NCI-H2107 treated with DMSO at 0.1 percent for 48 hours (cell line): ENCODE results near the gene PLEKHA8.

Source experiments
- DNase-seq: peaks from one replicate; lab custom pipeline; 2025; ENCODE audit not compliant: unreplicated experiment; lab: John Stamatoyannopoulos, UW

PLEKHA8 gene

DNA sequence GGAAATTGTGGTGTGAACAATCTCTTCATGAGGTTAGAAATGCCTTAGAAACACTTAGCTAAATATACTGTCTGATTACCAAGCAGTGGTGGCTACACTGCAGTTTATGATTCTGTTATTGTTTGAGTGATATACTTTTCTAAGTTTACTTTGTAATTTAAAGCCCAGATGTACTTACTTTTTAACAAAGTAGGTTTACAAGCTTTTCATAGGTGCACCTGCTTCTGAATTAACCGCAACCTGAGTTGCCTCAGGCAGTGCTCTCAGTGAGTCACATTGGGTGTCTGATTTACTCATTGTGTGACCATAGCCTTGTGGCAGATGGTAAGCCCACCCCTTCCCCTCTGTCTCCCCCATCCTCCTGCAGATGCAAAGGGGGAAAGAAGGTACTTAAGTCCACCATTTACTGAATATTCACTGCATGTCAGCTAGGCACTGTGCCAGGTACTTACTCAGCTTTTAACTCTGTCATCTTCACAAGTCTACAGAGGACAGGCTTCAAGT lies 115.6 kb downstream of the PLEKHA8 start:
- peak; percentile 100 for DNase-seq

- DNase-seq = peak; percentile 86
Observed at GRCh38 chr7:30144657-30145306, 116.6 kb downstream of the PLEKHA8 start.

DNA sequence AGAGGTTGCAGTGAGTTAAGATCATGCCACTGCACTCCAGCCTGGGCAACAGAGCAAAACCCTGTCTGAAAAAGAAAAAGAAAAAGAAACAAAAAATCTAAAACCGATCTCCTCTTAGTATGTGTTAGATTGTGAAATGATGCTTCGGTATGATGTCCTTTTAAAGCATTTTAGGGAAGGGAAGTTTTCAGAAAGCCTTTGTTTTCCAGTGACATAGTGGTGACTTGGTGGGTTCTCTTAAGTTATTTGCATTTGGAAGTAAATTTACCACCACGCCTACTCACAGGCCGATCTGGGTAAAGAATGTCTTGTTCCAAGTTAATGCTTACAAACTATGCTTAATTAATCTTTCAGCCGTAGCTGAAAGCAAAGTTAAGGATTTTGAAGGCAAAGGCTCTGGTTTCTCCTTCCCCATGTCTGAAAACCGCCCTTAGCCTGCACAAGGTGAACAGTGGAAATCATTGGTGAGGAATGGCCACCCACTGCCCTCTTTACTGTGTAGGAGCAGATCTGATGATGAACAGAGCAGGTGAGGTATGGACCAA lies 117.3 kb downstream of the PLEKHA8 start:
- DNase-seq = no peak

DNA sequence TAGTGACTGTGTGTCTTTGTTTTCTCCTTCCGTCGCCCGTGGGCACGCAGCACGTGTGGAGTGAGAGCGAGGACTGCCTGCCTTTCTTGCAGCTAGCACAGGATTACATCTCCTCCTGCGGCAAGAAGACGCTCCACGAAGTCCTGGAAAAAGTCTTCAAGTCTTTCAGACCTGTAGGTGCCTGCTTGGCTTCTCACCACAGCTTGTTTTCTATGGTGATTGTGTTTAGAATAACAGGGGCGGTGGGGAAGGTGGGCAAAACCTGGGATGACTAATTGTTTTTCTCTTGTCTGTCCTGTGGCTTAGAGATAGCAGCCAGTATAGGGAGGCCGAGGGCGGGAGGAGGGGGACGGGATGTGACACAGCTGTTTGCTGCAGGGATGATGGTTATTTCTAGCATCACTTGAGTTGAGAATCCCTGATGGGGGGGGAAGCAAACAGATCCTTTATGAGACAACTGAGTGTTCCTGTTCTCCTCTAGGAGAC lies 118.0 kb downstream of the PLEKHA8 start:
- peak; percentile 75 for DNase-seq

- peak; percentile 47 for DNase-seq
Observed at GRCh38 chr7:30147223-30147622, 119.0 kb downstream of the PLEKHA8 start.

DNA sequence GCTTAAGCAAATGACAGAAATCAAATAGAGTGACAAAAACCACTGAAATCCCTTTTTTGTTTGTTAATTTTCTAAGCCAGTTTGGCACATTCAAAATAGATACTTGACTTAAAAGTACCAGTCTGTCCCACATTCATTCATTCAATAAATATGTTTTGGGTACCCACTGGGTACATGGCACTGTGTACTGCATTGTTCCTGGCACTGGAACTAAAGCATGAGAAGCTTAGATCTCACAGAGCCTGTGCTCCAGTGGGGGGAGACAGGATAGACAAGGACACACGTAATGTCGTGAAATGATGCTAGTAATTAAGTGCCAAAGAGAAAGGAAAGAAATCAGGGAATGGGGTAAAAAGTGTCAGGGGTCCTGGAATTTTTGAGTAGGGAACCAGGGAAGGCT lies 119.6 kb downstream of the PLEKHA8 start:
- no peak for DNase-seq

DNA sequence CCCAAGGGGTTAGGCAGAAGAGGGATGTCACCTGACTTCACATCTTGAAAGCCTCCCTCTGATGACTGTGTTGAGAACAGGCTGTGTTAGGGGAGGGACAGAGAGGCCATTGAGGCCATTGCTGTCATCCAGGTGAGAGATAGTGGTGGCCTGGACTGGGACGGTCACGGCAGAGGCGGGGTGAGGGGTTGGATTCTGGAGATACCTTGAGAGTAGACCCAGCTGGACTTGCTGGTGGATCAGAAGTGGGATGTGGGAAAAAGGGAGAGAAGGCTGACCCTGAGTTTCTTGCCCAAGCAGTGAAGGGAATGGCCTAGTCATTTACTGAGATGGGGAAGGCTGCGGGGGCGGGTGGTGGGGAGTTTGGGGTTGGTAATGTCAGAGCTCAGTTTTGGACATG lies 120.2 kb downstream of the PLEKHA8 start:
- DNase-seq = no peak

DNA sequence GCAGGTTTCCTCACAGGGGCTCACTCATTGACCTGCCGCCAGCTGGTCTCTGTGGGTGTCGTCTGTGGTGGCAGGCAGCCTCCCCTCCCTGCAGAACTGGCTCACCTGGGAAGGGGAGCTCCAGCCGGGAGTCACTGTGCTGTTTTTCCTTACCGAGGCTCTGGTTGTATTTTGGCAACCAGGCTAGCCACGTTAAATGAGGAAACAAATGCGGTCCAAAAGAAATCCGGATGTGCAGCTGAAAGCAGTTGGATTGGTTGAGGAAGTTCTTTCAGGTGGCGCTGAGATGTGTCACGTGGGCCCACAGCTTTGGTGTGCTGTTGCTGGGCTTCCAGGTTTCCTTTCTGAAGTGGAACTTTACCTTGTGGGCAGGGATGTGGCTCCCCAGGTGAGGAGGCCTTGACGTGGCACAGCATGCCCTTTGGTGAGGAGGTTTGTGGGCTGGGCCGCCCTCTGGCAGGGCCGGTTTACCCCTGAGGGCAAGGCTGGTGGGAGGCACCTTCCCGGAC lies 120.8 kb downstream of the PLEKHA8 start:
- peak; percentile 97 for DNase-seq

DNA sequence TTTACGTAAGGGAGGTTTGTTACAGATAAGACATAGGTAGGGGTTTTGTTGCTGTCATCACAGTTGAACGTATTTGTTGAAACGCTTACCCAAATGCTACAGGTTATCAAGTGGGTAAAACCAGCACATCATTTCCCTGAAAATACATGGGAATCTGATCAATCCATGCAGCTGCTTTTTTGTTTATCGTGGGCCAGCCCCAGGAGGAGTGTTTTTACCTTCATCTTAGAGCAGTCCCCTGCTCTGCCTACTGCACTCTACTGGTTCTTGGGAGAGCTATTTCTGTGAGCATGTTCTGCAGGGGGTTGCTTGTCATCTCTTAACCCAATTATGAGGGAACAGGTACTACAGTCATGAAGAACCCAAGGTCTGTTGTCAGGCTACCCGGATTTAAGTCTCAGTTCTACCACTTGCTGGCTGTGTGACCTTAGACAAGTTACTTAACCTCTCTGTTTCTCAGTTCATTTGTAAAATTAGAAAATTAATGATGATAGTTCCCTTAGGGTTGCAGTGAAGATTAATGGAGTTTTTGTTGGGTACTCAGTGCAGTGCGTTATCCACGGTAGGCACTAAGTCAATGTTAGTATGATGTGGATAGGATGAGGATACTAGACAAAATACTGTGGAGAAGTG lies 121.5 kb downstream of the PLEKHA8 start:
- no peak for DNase-seq

GRCh38 chr7:30150711-30151110 lies 122.5 kb downstream of the PLEKHA8 start:
- DNase-seq = no peak

DNA sequence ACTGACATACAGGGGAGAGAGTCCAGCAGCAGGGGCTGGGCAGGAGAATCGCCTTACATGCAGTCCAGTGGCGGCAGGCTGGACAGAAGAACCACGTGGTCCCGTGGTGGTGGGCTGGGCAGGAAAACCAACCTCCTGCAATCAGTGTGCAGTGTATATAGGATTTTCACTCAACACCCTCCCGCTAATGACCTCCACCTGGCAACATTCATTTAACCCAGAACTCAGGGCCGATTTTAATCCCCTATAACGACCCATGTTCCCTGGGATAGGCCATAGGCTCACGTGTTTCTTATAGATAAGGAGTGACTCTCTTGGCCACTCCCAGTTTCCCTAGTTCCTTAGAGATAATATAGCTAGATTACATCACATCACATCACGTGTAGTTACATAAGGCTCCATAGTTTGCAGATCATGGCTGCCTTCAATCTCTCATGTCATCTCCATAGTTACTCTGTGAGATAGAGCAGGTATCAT lies 125.9 kb downstream of the PLEKHA8 start:
- DNase-seq = no peak

- peak; percentile 56 for DNase-seq
Observed at GRCh38 chr7:30155481-30155880, 127.3 kb downstream of the PLEKHA8 start.

- DNase-seq = peak; percentile 72
Observed at GRCh38 chr7:30157204-30157603, 129.0 kb downstream of the PLEKHA8 start.

- peak; percentile 85 for DNase-seq
Observed at GRCh38 chr7:30159163-30159562, 131.0 kb downstream of the PLEKHA8 start.

DNA sequence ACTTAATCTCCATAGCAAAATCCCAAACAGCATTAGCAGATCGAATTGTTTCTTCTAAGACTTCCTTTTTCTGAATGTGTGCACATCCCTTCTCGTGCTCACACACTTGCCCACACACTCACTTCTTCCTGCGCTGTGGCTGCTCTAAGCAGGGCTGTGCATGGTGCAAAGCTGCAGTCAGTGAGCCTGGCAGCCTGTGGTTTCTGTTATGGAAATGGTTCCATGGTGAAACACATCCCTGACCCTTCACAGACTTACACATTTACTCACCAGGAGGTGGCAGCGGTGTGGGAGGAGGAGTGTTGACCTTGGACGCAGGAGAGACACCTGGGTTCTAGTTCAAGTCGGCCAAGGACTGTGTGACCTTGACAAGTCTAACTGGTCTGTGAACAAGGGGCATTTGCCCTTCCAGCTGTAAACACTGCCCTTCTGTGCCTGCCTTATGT lies 131.5 kb downstream of the PLEKHA8 start:
- DNase-seq = peak; percentile 63

GRCh38 chr7:30160329-30160728 lies 132.1 kb downstream of the PLEKHA8 start:
- no peak for DNase-seq

DNA sequence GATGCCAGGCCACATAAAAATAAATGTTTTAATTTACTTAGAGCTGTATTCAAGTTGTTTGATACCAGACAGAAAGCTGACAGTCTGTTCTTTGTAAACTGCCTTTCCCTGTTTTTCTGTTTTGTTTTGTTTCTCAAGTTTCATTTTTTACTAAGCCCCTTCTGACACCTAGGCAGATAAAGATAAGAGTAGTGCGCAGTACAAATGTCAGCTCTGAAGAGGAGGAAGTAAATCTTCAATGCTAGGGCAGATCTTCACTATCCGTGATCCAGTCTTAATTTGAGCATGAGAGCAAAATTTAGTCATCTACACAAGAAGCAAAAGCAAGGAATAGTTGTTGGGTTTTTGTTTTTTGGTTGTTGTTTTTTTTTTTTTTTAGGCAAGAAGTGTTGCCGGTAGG lies 133.9 kb downstream of the PLEKHA8 start:
- DNase-seq = peak; percentile 84

- DNase-seq = peak; percentile 99
Observed at GRCh38 chr7:30162622-30163124, 134.5 kb downstream of the PLEKHA8 start.

GRCh38 chr7:30163231-30163894 lies 135.2 kb downstream of the PLEKHA8 start:
- DNase-seq = peak; percentile 95

- peak; percentile 73 for DNase-seq
Observed at GRCh38 chr7:30164567-30164966, 136.4 kb downstream of the PLEKHA8 start.

DNA sequence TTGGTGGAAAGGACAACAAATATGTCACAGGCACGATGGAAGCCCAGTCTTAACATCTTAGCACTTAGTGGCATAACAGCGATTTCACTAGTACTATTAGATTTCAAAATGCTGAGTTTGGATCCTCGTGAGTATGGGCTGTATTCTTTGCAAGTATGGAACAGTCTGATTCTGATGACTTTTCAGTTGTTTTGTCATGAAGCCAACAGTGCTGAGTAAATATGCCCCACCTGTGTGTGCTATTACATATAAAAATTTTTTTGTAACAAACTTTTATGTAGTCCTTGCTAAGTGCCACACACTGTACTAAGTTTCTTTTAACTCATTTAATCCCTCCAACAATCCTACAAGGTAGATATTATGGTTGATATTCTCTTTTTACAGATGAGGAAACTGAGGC lies 137.4 kb downstream of the PLEKHA8 start:
- DNase-seq = no peak
